HEK293 (cell line): ENCODE measurements around the gene AKAP9.

Experiments
- CTCF ChIA-PET: fragments of 350-600 bp; formaldehyde crosslinking; extraction: SDS; loops from one replicate; lab custom pipeline; 2021; ENCODE audit warnings: antibody characterized with exemption; lab: Yijun Ruan, JAX
- POLR2A ChIA-PET: fragments of 300-600 bp; formaldehyde crosslinking; extraction: SDS; loops from one replicate; lab custom pipeline; 2020; ENCODE audit warnings: antibody characterized with exemption, inconsistent platforms; lab: Yijun Ruan, JAX
- H3K27ac ChIP-seq: fragments of 200-500 bp; sonication (Bioruptor generic); 2 replicates; pipeline ENCODE4 v1.5.1; 2014; ENCODE audit warnings: low read depth, low read length, control low read depth, inconsistent platforms; ENCODE audit errors: extremely low read depth
- H3K36me3 ChIP-seq, 2 experiments: fragments of 200-500 bp in 1 of 2; sonication (Bioruptor generic) in 1 of 2; 1 replicate in 1 of 2; 2 replicates in 1 of 2; pipeline ENCODE4 v1.5.1; 2014 to 2017; ENCODE audit warnings: inconsistent platforms in 2 of 2, low read length in 2 of 2; ENCODE audit not compliant: control insufficient read depth in 2 of 2, insufficient read depth in 1 of 2
- H3K4me1 ChIP-seq: fragments of 200-500 bp; sonication (Bioruptor generic); 2 replicates; pipeline ENCODE4 v1.5.1; 2014; ENCODE audit warnings: mild to moderate bottlenecking, low read length, inconsistent platforms; ENCODE audit not compliant: control insufficient read depth, insufficient read depth
- H3K4me3 ChIP-seq: 2 replicates; pipeline ENCODE4 v1.5.1; 2011; ENCODE audit warnings: low read depth, mild to moderate bottlenecking, control low read depth, low read length, moderate library complexity
- H3K9me3 ChIP-seq: fragments of 200-500 bp; sonication (Bioruptor generic); 2 replicates; pipeline ENCODE4 v1.5.1; 2014; ENCODE audit warnings: low read depth, low read length, inconsistent platforms; ENCODE audit not compliant: control insufficient read depth, insufficient read depth
- BCL6B ChIP-seq: fragments of 450-650 bp; formaldehyde crosslinking; IDR thresholded peaks from 2 replicates; pipeline ENCODE4 v1.5.1; 2017; ENCODE audit warnings: missing biosample characterization, missing genetic modification characterization
- GLI2 ChIP-seq: fragments of 450-650 bp; formaldehyde crosslinking; IDR thresholded peaks from 2 replicates; pipeline ENCODE4; 2017; ENCODE audit warnings: missing biosample characterization, missing genetic modification characterization, low read depth, borderline replicate concordance
- HIC1 ChIP-seq: fragments of 450-650 bp; formaldehyde crosslinking; IDR thresholded peaks from 2 replicates; pipeline ENCODE4 v1.5.1; 2016; ENCODE audit warnings: missing biosample characterization, missing genetic modification characterization
- KLF8 ChIP-seq: fragments of 450-650 bp; formaldehyde crosslinking; IDR thresholded peaks from 2 replicates; pipeline ENCODE4 v1.5.1; 2016; ENCODE audit warnings: missing biosample characterization, missing genetic modification characterization
- MYNN ChIP-seq: fragments of 450-650 bp; formaldehyde crosslinking; IDR thresholded peaks from 2 replicates; pipeline ENCODE4 v1.5.1; 2016; ENCODE audit warnings: missing biosample characterization, missing genetic modification characterization, borderline replicate concordance
- OVOL3 ChIP-seq: fragments of 450-650 bp; formaldehyde crosslinking; IDR thresholded peaks from 2 replicates; pipeline ENCODE4 v1.5.1; 2016; ENCODE audit warnings: missing biosample characterization, missing genetic modification characterization
- SP2 ChIP-seq: fragments of 450-650 bp; formaldehyde crosslinking; IDR thresholded peaks from 2 replicates; pipeline ENCODE4 v1.5.1; 2016; ENCODE audit warnings: missing biosample characterization, missing genetic modification characterization
- TSHZ1 ChIP-seq: fragments of 450-650 bp; formaldehyde crosslinking; IDR thresholded peaks from 2 replicates; pipeline ENCODE4 v1.5.1; 2016; ENCODE audit warnings: missing biosample characterization, missing genetic modification characterization, borderline replicate concordance
- ZBTB44 ChIP-seq: fragments of 450-650 bp; IDR thresholded peaks from 2 replicates; pipeline ENCODE4 v1.5.1; 2018; ENCODE audit warnings: missing biosample characterization, mild to moderate bottlenecking, missing genetic modification characterization
- ZNF146 ChIP-seq: fragments of 450-650 bp; formaldehyde crosslinking; IDR thresholded peaks from 2 replicates; pipeline ENCODE4 v1.5.1; 2016; ENCODE audit warnings: missing biosample characterization, missing genetic modification characterization
- ZNF16 ChIP-seq: fragments of 450-650 bp; formaldehyde crosslinking; IDR thresholded peaks from 2 replicates; pipeline ENCODE4 v1.5.1; 2016; ENCODE audit warnings: low read depth, missing biosample characterization, missing genetic modification characterization
- ZNF280C ChIP-seq: fragments of 450-650 bp; formaldehyde crosslinking; IDR thresholded peaks from 2 replicates; pipeline ENCODE4 v1.5.1; 2016; ENCODE audit warnings: missing biosample characterization, missing genetic modification characterization
- ZNF350 ChIP-seq: fragments of 450-650 bp; formaldehyde crosslinking; IDR thresholded peaks from 2 replicates; pipeline ENCODE4 v1.5.0; 2017; ENCODE audit warnings: missing biosample characterization, mild to moderate bottlenecking, missing genetic modification characterization
- ZNF404 ChIP-seq: fragments of 450-650 bp; formaldehyde crosslinking; IDR thresholded peaks from 2 replicates; pipeline ENCODE4 v1.5.1; 2017; ENCODE audit warnings: missing biosample characterization, missing genetic modification characterization
- ZNF426 ChIP-seq: fragments of 450-650 bp; formaldehyde crosslinking; IDR thresholded peaks from 2 replicates; pipeline ENCODE4 v1.5.1; 2017; ENCODE audit warnings: missing biosample characterization, missing genetic modification characterization, mild to moderate bottlenecking, inconsistent platforms, moderate library complexity
- ZNF433 ChIP-seq: fragments of 450-650 bp; formaldehyde crosslinking; IDR thresholded peaks from 2 replicates; pipeline ENCODE4 v1.5.1; 2016; ENCODE audit warnings: missing biosample characterization, missing genetic modification characterization, low read depth
- ZNF560 ChIP-seq: fragments of 450-650 bp; formaldehyde crosslinking; IDR thresholded peaks from 2 replicates; pipeline ENCODE4 v1.5.1; 2017; ENCODE audit warnings: missing biosample characterization, missing genetic modification characterization, borderline replicate concordance
- ZNF585B ChIP-seq: fragments of 450-650 bp; formaldehyde crosslinking; IDR thresholded peaks from 2 replicates; pipeline ENCODE4 v1.5.1; 2016; ENCODE audit warnings: missing biosample characterization, missing genetic modification characterization
- ZNF626 ChIP-seq: fragments of 450-650 bp; sonication (Bioruptor Pico); formaldehyde crosslinking; IDR thresholded peaks from 2 replicates; pipeline ENCODE4 v1.5.1; 2018; ENCODE audit warnings: missing biosample characterization, missing genetic modification characterization, inconsistent platforms
- ZNF654 ChIP-seq: fragments of 450-650 bp; formaldehyde crosslinking; IDR thresholded peaks from 2 replicates; pipeline ENCODE4 v1.5.1; 2016; ENCODE audit warnings: low read depth, missing biosample characterization, missing genetic modification characterization
- ZNF670 ChIP-seq: fragments of 450-650 bp; formaldehyde crosslinking; IDR thresholded peaks from 2 replicates; pipeline ENCODE4 v1.5.1; 2016; ENCODE audit warnings: missing biosample characterization, missing genetic modification characterization, low read depth
- ZNF677 ChIP-seq: fragments of 450-650 bp; IDR thresholded peaks from 2 replicates; pipeline ENCODE4 v1.5.0; 2018; ENCODE audit warnings: missing biosample characterization, mild to moderate bottlenecking, missing genetic modification characterization, moderate library complexity
- ZNF76 ChIP-seq: fragments of 450-650 bp; formaldehyde crosslinking; IDR thresholded peaks from 2 replicates; pipeline ENCODE4; 2016; ENCODE audit warnings: low read depth, missing biosample characterization, missing genetic modification characterization, borderline replicate concordance
- ZNF777 ChIP-seq: fragments of 450-650 bp; formaldehyde crosslinking; IDR thresholded peaks from 2 replicates; pipeline ENCODE4 v1.5.1; 2017; ENCODE audit warnings: missing biosample characterization, missing genetic modification characterization, borderline replicate concordance

AKAP9 gene

GRCh38 chr7:92058040-92058439 is 117.4 kb downstream of the AKAP9 start (continued):
- no peak for TF ChIP-seq TSHZ1
- TF ChIP-seq OVOL3: no peak
- TF ChIP-seq ZNF426 (tag by site-specific recombination): no peak
- TF ChIP-seq ZNF404 (tag by site-specific recombination): no peak
- TF ChIP-seq ZNF626 (tag by site-specific recombination): no peak
- TF ChIP-seq, all 188 proteins: peak for 0

GRCh38 chr7:92058899-92059298 is 118.2 kb downstream of the AKAP9 start:
- ChIA-PET POLR2A (no interaction called here), CTCF (no interaction called here)
- H3K4me3 ChIP-seq: no peak overlapping the region
- TF ChIP-seq ZNF560 (tag by site-specific recombination): no peak
- TF ChIP-seq ZNF654 (tag by site-specific recombination): no peak
- no peak for TF ChIP-seq BCL6B (tag by site-specific recombination)
- TF ChIP-seq ZNF16 (tag by site-specific recombination): no peak
- no peak for TF ChIP-seq ZNF585B (tag by site-specific recombination)
- TF ChIP-seq ZNF76: no peak
- TF ChIP-seq ZNF146 (tag by site-specific recombination): no peak
- no peak for TF ChIP-seq GLI2
- TF ChIP-seq ZBTB44 (tag by site-specific recombination): no peak
- no peak for TF ChIP-seq ZNF433 (tag by site-specific recombination)
- no peak for TF ChIP-seq ZNF280C (tag by site-specific recombination)
- TF ChIP-seq ZNF350 (tag by site-specific recombination): no peak
- no peak for TF ChIP-seq SP2
- no peak for TF ChIP-seq ZNF677 (tag by site-specific recombination)
- no peak for TF ChIP-seq ZNF777
- TF ChIP-seq HIC1: no peak
- TF ChIP-seq MYNN: no peak
- TF ChIP-seq KLF8: no peak
- no peak for TF ChIP-seq ZNF670 (tag by site-specific recombination)
- H3K36me3 ChIP-seq: peaks cover 0 to 4% of the 10 kb centered on the region in 2 experiments; a peak in 1 of 3 replicates
- peaks cover 16% of the 10 kb centered on the region for H3K4me1 ChIP-seq
- H3K9me3 ChIP-seq: no peaks in the 10 kb centered on the region
- no peak overlapping the region for H3K27ac ChIP-seq
